Colonic mucosa (tissue), 4 donors: ENCODE data around the gene TCN1. TPM values are rescaled to one million over a fixed set of nuclear protein-coding genes. Genes with fewer than 3 reads are reported as not detected.

Source experiments
- DNase-seq: peaks from one replicate; pipeline ENCODE4 v3.0.0-alpha.2; 2020
- H3K27ac ChIP-seq: fragments of 200-600 bp; one replicate; pipeline ENCODE4 v1.8.0; 2021
- H3K27me3 ChIP-seq: fragments of 200-600 bp; one replicate; pipeline ENCODE4 v1.8.0; 2021
- H3K36me3 ChIP-seq: fragments of 200-600 bp; one replicate; pipeline ENCODE4 v1.8.0; 2021
- H3K4me1 ChIP-seq: fragments of 200-600 bp; one replicate; pipeline ENCODE4 v1.8.0; 2021; ENCODE audit warnings: mild to moderate bottlenecking
- H3K4me3 ChIP-seq: fragments of 200-600 bp; one replicate; pipeline ENCODE4 v1.8.0; 2021
- H3K9ac ChIP-seq, 2 donors: one replicate each; pipeline ENCODE4 v1.7.0; 2013; ENCODE audit warnings: control low read depth in 2 of 2, low read depth in 2 of 2, low read length in 2 of 2
- H3K9me3 ChIP-seq: fragments of 200-600 bp; one replicate; pipeline ENCODE4 v1.8.0; 2021
- intact Hi-C: fragments of 100-400 bp; cut with DNase I; formaldehyde crosslinking; loops from one replicate; pipeline ENCODE4 v1.14.1; 2022
- total RNA-seq, 2 donors: library from RNA; stranded (reverse); fragmentation: NEBNext Ultra II Directional in 1 of 2; extraction: Animal tissue kit (Norgen Biotek cat#: 25700) in 1 of 2; gene quantifications; one replicate each; pipeline ENCODE4 v1.2.1, GENCODE V29; 2021
- TF ChIP-seq, protein P1 (sequence below): fragments of 200-600 bp; IDR thresholded peaks from one replicate; pipeline ENCODE4 v1.8.0; 2022; ENCODE audit warnings: antibody characterized with exemption, mild to moderate bottlenecking
- donor health status: healthy.
- donor health status: DM: no; HTN: no; CAD: no.
- donor health status: DM: no; HTN: no; CAD: no.

The TCN1 gene
- total RNA-seq, 2 donors from 2014 or later: 0.67 TPM; not detected in 1

GRCh38 chr11:59813364-59813763, 52.9 kb downstream of the TCN1 start:
- intact Hi-C loops: no loop called here
- Histone ChIP-seq H3K36me3 (no peaks in the 10 kb centered on the region), H3K9me3 (no peaks in the 10 kb centered on the region), H3K9ac (no peak overlapping the region), H3K4me1 (no peaks in the 10 kb centered on the region), H3K27me3 (no peaks in the 10 kb centered on the region), H3K4me3 (no peak overlapping the region), H3K27ac (no peak overlapping the region)
- TF ChIP-seq, protein P1, sequence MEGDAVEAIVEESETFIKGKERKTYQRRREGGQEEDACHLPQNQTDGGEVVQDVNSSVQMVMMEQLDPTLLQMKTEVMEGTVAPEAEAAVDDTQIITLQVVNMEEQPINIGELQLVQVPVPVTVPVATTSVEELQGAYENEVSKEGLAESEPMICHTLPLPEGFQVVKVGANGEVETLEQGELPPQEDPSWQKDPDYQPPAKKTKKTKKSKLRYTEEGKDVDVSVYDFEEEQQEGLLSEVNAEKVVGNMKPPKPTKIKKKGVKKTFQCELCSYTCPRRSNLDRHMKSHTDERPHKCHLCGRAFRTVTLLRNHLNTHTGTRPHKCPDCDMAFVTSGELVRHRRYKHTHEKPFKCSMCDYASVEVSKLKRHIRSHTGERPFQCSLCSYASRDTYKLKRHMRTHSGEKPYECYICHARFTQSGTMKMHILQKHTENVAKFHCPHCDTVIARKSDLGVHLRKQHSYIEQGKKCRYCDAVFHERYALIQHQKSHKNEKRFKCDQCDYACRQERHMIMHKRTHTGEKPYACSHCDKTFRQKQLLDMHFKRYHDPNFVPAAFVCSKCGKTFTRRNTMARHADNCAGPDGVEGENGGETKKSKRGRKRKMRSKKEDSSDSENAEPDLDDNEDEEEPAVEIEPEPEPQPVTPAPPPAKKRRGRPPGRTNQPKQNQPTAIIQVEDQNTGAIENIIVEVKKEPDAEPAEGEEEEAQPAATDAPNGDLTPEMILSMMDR: no peak
- no peak for DNase-seq

DNA sequence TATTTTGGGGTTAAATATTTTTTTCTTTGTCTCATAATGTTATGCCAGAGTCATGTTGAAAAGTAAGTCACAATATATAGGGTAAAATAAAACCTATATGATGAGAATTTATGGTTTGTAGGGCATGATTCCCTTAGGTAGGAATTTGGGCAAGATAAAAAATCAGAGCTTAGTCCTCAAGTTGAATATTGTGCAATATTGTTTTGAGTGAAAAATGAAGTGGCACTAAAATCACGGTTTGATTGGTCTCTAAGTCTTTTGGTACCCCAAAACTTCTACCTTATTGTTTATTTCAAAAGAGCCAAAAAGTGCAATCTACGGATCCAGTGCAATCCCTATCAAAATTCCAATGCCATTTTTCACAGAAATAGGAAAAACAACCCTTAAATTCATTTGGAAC, 54.1 kb downstream of the TCN1 start:
- H3K36me3 ChIP-seq: no peaks in the 10 kb centered on the region
- intact Hi-C loops: no loop called here
- H3K4me3 ChIP-seq: no peak overlapping the region
- H3K27me3 ChIP-seq: no peaks in the 10 kb centered on the region
- TF ChIP-seq, protein P1: no peak
- no peak overlapping the region for H3K9ac ChIP-seq
- no peaks in the 10 kb centered on the region for H3K9me3 ChIP-seq
- no peak for DNase-seq
- H3K27ac ChIP-seq: no peak overlapping the region
- no peaks in the 10 kb centered on the region for H3K4me1 ChIP-seq

DNA sequence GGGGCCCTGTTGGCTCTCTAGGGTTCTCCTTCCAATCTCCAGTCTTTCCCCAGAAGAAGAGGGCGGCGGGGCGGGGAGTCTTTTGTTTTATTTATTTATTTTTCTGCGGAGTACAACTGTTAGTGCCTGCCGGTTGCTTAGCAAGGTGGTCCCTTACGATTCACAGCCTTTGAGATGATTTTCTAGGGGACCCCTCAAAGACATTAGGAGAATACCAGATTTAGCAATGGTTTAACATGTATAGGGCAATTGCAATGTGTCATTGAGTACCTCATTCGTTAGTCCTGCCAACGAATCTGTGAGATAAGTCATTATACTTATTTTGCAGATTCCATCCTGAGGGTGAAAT, 55.4 kb downstream of the TCN1 start:
- H3K4me3 ChIP-seq: peak overlapping the region; percentile 59
- H3K9ac ChIP-seq: peak overlapping the region in 1 of 2 donors; percentile 89
- H3K27me3 ChIP-seq: no peaks in the 10 kb centered on the region
- intact Hi-C loops: no loop called here
- H3K9me3 ChIP-seq: no peaks in the 10 kb centered on the region
- no peaks in the 10 kb centered on the region for H3K4me1 ChIP-seq
- H3K27ac ChIP-seq: peak overlapping the region; percentile 81
- no peaks in the 10 kb centered on the region for H3K36me3 ChIP-seq
- DNase-seq: no peak
- TF ChIP-seq, protein P1: no peak

DNA sequence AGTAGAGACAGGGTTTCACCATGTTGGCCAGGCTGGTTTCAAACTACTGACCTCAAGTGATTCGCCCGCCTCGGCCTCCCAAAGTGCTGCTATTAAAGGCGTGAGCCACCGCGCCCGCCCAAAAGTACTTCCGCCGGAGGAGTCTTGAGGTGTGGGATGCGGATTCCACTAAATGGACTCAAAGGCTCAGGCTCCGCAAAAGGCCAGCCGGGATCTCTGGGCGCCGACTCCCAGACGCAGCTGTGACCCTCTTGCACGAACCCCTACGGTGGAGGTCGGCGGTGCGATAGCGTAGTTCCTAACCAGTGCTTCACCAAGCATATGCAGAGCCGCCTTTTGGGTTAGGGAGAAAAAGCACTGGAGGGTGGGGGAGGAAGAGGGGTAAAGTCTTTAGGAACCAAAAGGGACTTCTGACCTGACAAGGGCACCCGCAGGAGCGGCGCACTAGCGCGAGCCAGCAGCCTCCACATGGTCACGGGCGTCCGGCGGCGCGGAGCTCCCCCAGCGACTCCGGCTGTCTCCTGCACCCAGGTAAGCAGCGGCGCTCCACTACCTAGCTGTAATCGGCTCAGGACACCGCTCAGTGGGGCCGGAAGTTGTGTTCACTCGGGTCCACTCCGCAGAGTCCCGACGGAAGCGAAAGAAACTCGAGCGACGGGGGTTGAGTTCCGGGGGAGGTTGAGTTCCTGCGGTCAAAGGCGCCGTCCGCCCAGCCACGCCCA, 55.9 kb downstream of the TCN1 start, which contains the start of gene MRPL16:
Gene MRPL16 (minus strand): TSS at position 590 of the 722 bp plus-strand sequence. CDS start 120 bp downstream, at position 470.
- peak within 1 kb of the TSS; percentile 81 for H3K27ac ChIP-seq
- H3K9me3 ChIP-seq: no peaks in the 10 kb centered on the region
- H3K9ac ChIP-seq: peak within 1 kb of the TSS; percentile 89 to 91
- TF ChIP-seq, protein P1: peak; percentile 17
- H3K4me3 ChIP-seq: peak within 1 kb of the TSS; percentile 59
- no peaks in the 10 kb centered on the region for H3K4me1 ChIP-seq
- peak; percentile 92 for DNase-seq
- H3K27me3 ChIP-seq: no peaks in the 10 kb centered on the region
- no peaks in the 10 kb centered on the region for H3K36me3 ChIP-seq
- intact Hi-C loops: no loop called here

GRCh38 chr11:59807047-59807610, 59.2 kb downstream of the TCN1 start:
- H3K4me1 ChIP-seq: no peaks in the 10 kb centered on the region
- TF ChIP-seq, protein P1: no peak
- no peak overlapping the region for H3K9ac ChIP-seq
- peak overlapping the region; percentile 25 for H3K27ac ChIP-seq
- H3K36me3 ChIP-seq: no peaks in the 10 kb centered on the region
- no peaks in the 10 kb centered on the region for H3K27me3 ChIP-seq
- H3K9me3 ChIP-seq: no peaks in the 10 kb centered on the region
- no peak for DNase-seq
- intact Hi-C loops: loop anchor here (10.0 kb wide), 2 partner anchors 132 to 272 kb away; no protein-coding TSS in a partner anchor
- H3K4me3 ChIP-seq: no peak overlapping the region
